HG03066 (cell line): ENCODE measurements around the gene HAND2.

Experiments used
- ATAC-seq: cut with Tn5 transposase; IDR thresholded peaks from one replicate; pipeline ENCODE4 v1.9.1; 2021; ENCODE audit warnings: low read depth; ENCODE audit not compliant: unreplicated experiment

HAND2 gene

GRCh38 chr4:173529477-173530325 lies at the start of gene HAND2:
Gene HAND2, minus strand, starts transcription at chr4:173530229. Its CDS starts 940 bp downstream, at chr4:173529289.
- no peak for ATAC-seq

DNA sequence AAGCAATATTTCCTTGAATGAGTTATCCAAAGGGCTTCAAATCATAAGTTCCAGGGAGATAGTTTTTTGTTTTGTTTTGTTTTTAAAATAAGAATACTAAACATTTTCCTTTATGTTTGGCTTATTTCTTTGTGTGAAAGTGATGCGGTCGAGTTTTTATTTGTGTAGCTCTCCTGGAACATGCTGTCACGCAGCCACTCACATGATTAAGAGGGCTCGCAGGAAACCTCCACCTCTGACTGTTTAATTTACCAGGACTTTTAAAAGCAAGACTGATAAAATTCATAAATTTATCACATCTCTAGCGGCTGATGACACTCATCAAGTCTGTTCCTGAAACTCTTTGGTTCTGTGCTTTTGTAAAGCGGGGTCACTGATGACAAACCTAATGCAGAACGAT lies 48.9 kb upstream of the HAND2 start:
- no peak for ATAC-seq

GRCh38 chr4:173577963-173578362 lies 47.9 kb upstream of the HAND2 start:
- ATAC-seq = no peak

DNA sequence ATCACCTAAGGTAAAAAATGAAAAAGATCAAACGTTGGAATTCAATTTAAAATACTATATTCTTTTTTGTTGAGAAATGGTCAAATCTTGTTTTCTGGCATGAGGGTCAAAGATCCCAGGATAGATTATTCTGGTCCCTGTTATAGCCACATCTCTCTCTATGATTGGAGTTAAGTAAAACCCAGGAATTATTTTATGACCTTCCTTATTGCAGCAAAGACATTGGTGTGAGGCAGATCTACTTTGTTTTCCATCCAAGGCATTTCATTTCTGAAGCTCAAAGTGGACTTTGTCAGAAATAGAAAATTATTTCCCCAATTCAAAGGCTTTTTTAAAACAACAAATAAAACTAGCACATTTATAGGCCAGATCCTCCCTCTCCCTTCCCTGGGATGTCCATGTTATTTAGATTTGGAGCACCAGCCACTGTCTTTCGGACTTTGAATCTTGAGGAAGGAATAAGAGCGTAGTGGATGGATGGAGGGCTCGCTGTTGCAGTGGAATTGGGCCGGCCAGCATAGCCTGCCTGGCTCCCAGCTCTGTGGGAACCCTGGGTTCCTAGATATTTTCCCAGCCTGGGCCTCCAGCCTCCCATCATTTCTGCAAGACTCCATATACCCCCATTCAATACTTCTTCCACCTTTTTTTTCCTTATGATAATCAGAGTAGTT lies 45.6 kb upstream of the HAND2 start:
- ATAC-seq = no peak

GRCh38 chr4:173573725-173574124 lies 43.7 kb upstream of the HAND2 start:
- ATAC-seq = no peak

- ATAC-seq = no peak
Measured at GRCh38 chr4:173573286-173573685, 43.3 kb upstream of the HAND2 start.

DNA sequence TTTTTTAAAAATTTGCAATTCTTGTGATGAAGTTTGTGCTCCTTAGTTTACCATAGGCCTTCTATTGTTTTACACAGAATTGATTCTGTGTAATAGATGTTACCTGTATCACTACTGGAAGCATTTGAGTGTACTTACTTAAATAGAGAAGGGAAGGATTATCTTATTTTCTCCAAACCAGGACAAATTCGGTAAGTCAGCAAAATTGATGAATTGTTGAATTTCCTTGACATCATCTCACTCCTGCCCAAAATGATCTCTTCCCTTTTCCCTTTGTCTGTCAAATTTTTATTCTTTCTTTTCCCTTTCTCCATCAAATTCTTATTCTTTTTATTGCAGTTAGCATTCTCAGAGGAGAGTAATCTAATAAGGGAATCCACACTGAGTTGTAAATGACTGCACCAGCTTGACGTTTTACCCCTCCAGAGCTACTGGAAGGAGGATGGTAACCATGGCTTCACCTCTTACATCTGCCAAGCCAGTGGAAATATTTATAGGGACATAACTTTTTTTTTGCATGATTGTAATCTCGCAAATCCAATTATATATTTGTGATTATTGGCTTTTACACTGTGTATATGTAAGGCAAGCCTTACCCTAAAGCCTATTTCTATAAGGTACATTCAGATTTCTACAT lies 42.6 kb upstream of the HAND2 start:
- no peak for ATAC-seq

GRCh38 chr4:173571620-173572019 lies 41.6 kb upstream of the HAND2 start:
- ATAC-seq = no peak

GRCh38 chr4:173565281-173565680 lies 35.3 kb upstream of the HAND2 start:
- no peak for ATAC-seq

- no peak for ATAC-seq
Measured at GRCh38 chr4:173564461-173564860, 34.4 kb upstream of the HAND2 start.

DNA sequence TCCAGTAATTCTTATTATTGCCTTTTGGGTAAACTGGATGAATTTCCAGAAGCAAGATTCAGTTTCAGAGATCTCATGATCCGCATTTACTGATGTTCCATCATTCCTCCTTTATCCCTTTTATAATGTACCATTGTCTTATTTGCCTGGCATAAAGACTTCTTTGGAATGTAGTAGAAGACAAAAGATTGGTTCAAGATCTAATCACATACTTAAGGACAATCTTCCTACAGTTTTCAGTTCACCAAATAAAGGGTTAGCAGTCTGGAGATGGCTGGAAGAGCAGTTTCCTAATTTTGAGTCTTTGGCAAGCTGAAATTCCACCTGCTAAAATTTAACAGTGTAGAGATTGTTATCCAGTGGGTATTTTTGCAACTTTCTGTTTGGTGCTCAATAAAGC lies 30.9 kb upstream of the HAND2 start:
- ATAC-seq = no peak

GRCh38 chr4:173556398-173557131 lies 26.5 kb upstream of the HAND2 start:
- ATAC-seq = no peak

- no peak for ATAC-seq
Measured at GRCh38 chr4:173547889-173548288, 17.9 kb upstream of the HAND2 start.

DNA sequence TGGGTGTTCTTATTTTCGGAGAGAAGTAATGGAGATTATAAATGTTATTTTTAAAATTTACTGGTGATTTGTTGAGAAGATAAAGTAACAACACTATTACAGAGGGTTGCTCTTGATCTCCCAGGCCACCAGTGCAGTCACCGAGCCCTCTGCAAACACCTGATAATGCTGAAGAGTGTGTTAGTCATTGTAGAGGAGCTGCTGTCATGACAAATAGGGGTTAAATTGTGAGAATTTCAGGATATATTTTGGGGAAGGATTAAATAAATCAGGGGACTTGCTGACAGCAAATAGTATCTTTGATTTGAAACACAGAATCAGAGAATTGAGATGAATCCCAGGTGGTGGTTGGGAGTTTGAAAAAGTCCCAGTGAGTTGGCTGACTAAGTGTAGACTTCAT lies 16.7 kb upstream of the HAND2 start:
- ATAC-seq = no peak

DNA sequence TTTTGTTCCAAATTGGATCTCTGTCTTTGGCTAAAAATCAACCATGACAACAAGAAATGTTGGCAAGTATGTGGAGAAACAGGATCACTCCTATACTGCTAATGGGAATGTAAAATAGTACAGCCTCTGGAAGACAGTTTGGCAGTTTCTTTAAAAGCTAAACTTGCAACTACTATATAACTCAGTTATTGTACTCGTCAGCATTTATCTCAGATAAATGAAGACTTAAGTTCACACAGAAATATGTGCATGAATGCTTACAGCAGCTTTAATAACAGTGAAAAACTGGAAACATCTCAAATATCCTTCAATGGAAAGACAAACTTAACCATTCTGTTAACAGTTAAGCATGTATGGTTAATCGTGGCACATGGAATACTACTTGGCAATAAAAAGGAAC lies 15.4 kb upstream of the HAND2 start:
- ATAC-seq = no peak

DNA sequence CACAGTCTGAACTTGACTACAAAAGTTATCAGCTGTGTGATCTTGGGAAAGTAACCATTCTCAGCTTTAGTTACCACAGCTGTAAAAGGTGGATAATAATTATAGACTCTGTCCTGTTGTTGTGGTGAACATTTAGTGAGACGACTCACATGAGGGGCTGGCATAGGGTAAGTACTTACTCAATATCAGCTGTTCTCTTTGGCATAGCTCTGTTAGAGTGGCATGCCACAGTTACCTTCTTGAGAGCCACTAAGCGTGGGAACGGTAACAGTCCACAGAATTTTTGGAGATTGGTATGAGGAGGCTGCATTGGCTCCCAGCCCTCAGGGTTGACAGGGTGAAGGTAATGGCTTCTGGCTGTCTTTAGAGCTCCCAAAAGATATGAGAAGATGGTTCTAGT lies 13.2 kb upstream of the HAND2 start:
- ATAC-seq = no peak

- no peak for ATAC-seq
Measured at GRCh38 chr4:173539986-173540385, 10.0 kb upstream of the HAND2 start.

- ATAC-seq = no peak
Measured at GRCh38 chr4:173538909-173539445, 8.9 kb upstream of the HAND2 start.

DNA sequence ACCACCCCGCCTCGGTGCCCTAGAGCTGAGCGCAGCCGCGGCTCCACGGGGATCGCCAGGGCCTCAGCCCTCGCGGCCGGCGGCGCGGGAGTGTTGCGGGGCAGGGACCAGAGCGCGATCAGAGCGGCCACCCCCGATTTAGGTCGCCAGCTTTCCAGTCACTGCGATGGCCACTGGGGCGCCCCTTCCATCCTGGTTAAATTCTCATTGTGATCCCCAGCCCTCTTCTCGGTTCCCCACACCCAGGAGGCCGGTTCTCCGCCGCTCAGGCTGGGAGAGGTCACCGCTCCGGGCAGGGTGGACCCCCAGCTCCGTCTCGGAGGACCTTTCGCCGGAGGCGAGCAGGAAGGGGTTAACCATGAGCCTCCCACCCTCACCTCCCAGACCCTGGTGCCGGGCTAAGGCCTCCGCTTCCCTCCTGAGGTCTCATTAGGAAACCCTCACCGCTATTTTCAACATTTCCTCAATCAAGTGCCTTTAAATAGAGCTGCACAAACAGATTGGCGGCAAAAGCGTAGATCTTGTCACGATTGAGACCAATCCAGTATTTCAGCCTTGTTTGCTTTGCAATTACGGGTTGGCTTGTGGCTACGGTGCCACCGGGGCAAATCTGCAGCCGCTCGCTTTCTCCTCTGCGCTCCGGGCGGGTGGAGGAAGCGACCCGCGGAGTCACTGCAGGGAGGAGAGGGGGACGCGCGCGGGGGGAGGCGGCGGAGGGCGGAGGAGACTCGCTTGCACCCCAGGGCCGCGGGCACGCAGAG lies 8.3 kb upstream of the HAND2 start:
- ATAC-seq = no peak

DNA sequence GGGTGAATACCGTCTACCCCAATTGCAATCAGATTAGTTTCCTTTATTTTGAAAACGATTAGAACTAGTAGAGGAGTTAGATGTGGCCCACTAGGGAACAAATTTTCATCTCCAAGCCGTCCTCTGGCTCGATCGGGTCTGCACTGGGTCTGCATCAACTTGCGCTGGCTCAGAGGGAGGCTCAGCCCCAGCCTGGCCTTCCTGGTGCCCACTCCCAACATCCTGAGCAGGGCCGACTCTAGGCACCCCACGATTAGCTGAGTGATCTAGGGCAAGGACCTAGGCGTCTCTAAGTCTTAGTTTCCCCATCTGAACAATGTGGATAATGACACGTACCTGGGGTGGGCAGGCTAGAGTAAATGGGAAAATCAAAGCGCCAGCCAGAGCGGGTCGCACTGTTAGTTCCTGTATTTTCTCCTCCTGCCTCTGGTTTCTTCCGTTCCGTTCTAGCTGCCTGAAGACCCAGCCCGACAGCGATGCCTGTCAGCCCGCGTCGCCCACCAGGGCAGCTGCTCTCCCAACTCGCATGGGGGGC lies 7.7 kb upstream of the HAND2 start:
- ATAC-seq = no peak
